HepG2 (cell line): ENCODE data around the gene TMEM200C. TPM values are rescaled to one million over a fixed set of nuclear protein-coding genes. Genes with fewer than 3 reads are reported as not detected.

Source experiments
- ATAC-seq: fragments of 200-7000 bp; cut with Tn5 transposase; 3 replicates; pipeline ENCODE4 v1.9.1; 2020; ENCODE audit warnings: mild to moderate bottlenecking, moderate library complexity
- BruUV-seq: library from RNA; stranded (reverse); fragments of 400-500 nt; replicated peaks from 2 replicates; lab custom pipeline; 2021; lab: Mats Ljungman, UMichigan
- CTCF ChIA-PET: fragments of 300-600 bp; formaldehyde crosslinking; extraction: SDS; loops from one replicate; lab custom pipeline; 2021; ENCODE audit warnings: low total read pairs, inconsistent platforms, low intra/inter-chr PET ratio; lab: Yijun Ruan, JAX
- POLR2A ChIA-PET: fragments of 350-600 bp; sonication (Branson Sonifier 250); formaldehyde crosslinking; loops from one replicate; lab custom pipeline; 2020; ENCODE audit warnings: antibody characterized with exemption, inconsistent platforms; lab: Yijun Ruan, JAX
- DNase-seq: peaks from one replicate; pipeline ENCODE4 v3.0.0-alpha.2; 2015; ENCODE audit warnings: low spot score
- FAIRE-seq: peaks from 3 replicates; lab custom pipeline; 2011; peaks lifted over from hg19 to GRCh38; lab: Jason Lieb, UNC
- H2AFZ ChIP-seq: one replicate; pipeline ENCODE4 v1.6.1; 2011; ENCODE audit warnings: low read length, inconsistent platforms
- H3K27ac ChIP-seq: fragments of 300-600 bp; 3 replicates; pipeline ENCODE4 v1.8.0; 2011; ENCODE audit warnings: mixed run types, mild to moderate bottlenecking, mixed read lengths, low read length, inconsistent platforms; ENCODE audit not compliant: insufficient read depth; ENCODE audit errors: extremely low read length
- H3K27me3 ChIP-seq, 2 experiments: fragments of 200-600 bp in 1 of 2; 2 replicates in 1 of 2; 3 replicates in 1 of 2; pipeline versions ENCODE4 v1.6.0 to v1.8.0; 2011; ENCODE audit warnings: low read length in 2 of 2, mild to moderate bottlenecking in 2 of 2, moderate library complexity in 2 of 2, inconsistent platforms in 1 of 2; ENCODE audit not compliant: insufficient read depth in 2 of 2, control insufficient read depth in 1 of 2
- H3K36me3 ChIP-seq, 2 experiments: fragments of 200-600 bp in 1 of 2; replicated peaks in 1 of 2; 2 replicates in 1 of 2; 3 replicates in 1 of 2; pipeline versions ENCODE4 v1.5.1 to v1.8.0; 2011; ENCODE audit warnings: low read length in 2 of 2, inconsistent platforms in 1 of 2; ENCODE audit not compliant: insufficient read depth in 2 of 2, control insufficient read depth in 1 of 2
- H3K4me1 ChIP-seq: 2 replicates; pipeline ENCODE4 v1.5.1; 2012; ENCODE audit warnings: low read length, inconsistent platforms; ENCODE audit not compliant: insufficient read depth
- H3K4me2 ChIP-seq: 2 replicates; pipeline ENCODE4 v1.6.0; 2011; ENCODE audit warnings: low read depth, low read length, inconsistent platforms
- H3K4me3 ChIP-seq, 3 experiments: fragments of 200-600 bp in 1 of 3; sonication (generic), shearing (Covaris generic) in 1 of 3; replicated peaks in 1 of 3; 2 replicates each; pipeline ENCODE4 v1.5.1; 2011 to 2016; ENCODE audit warnings: low read length in 3 of 3, inconsistent platforms in 2 of 3, low read depth in 2 of 3, mild to moderate bottlenecking in 2 of 3, control low read depth in 1 of 3, mixed read lengths in 1 of 3; ENCODE audit not compliant: insufficient read depth in 1 of 3
- H3K79me2 ChIP-seq: one replicate; pipeline ENCODE4 v1.6.1; 2011; ENCODE audit warnings: low read length, inconsistent platforms; ENCODE audit not compliant: insufficient read depth
- H3K9ac ChIP-seq: 2 replicates; pipeline ENCODE4 v1.6.0; 2011; ENCODE audit warnings: mild to moderate bottlenecking, low read depth, low read length, inconsistent platforms; ENCODE audit not compliant: insufficient read depth
- H3K9me3 ChIP-seq: 2 replicates; pipeline ENCODE4 v1.5.1; 2012; ENCODE audit warnings: mild to moderate bottlenecking, low read length
- H4K20me1 ChIP-seq: 2 replicates; pipeline ENCODE4 v1.6.0; 2011; ENCODE audit warnings: inconsistent platforms, mild to moderate bottlenecking, low read length, moderate library complexity; ENCODE audit not compliant: insufficient read depth
- IRF2 ChIP-seq: IDR thresholded peaks from 2 replicates; pipeline ENCODE4 v1.6.1; 2018; ENCODE audit warnings: missing genetic modification reagents, missing compliant biosample characterization
- ISX ChIP-seq: sonication (generic); formaldehyde crosslinking; conservative IDR thresholded peaks from 2 replicates; pipeline ENCODE4 v1.5.0; 2020; ENCODE audit warnings: missing genetic modification reagents
- KDM5B ChIP-seq: sonication (generic); formaldehyde crosslinking; IDR thresholded peaks from 2 replicates; pipeline ENCODE4 v1.4.0; 2020; ENCODE audit warnings: missing genetic modification reagents, mild to moderate bottlenecking, borderline replicate concordance
- MAFG ChIP-seq: sonication (generic); formaldehyde crosslinking; IDR thresholded peaks from 2 replicates; pipeline ENCODE4 v1.5.1; 2020; ENCODE audit warnings: mild to moderate bottlenecking, missing genetic modification reagents
- MLXIP ChIP-seq: sonication (generic); formaldehyde crosslinking; IDR thresholded peaks from 2 replicates; pipeline ENCODE4 v1.9.0; 2021; ENCODE audit warnings: missing genetic modification reagents, borderline replicate concordance
- SP140L ChIP-seq: sonication (generic); formaldehyde crosslinking; IDR thresholded peaks from 2 replicates; pipeline ENCODE4 v1.4.0; 2020; ENCODE audit warnings: missing genetic modification reagents, borderline replicate concordance
- TCF12 ChIP-seq, 2 experiments: fragments of 450-650 bp in 1 of 2; sonication (generic) in 1 of 2; formaldehyde crosslinking in 1 of 2; IDR thresholded peaks; 2 replicates each; pipeline versions ENCODE4 v1.6.1 to v1.8.0; 2017 to 2022; ENCODE audit warnings: antibody characterized with exemption in 1 of 2, mild to moderate bottlenecking in 1 of 2, missing genetic modification reagents in 1 of 2, moderate library complexity in 1 of 2
- ZFAT ChIP-seq: sonication (generic); formaldehyde crosslinking; conservative IDR thresholded peaks from 2 replicates; pipeline ENCODE4 v1.8.1; 2023; ENCODE audit warnings: missing genetic modification reagents, inconsistent platforms
- ZNF747 ChIP-seq: sonication (generic); formaldehyde crosslinking; IDR thresholded peaks from 2 replicates; pipeline ENCODE4 v1.8.1; 2023; ENCODE audit warnings: missing genetic modification reagents, mild to moderate bottlenecking, borderline replicate concordance
- ZNF841 ChIP-seq: sonication (generic); formaldehyde crosslinking; IDR thresholded peaks from 2 replicates; pipeline ENCODE4 v1.8.1; 2023; ENCODE audit warnings: missing genetic modification reagents, borderline replicate concordance
- WGBS: methylation state at CpG from one replicate; pipeline ENCODE4 v1.1.6; 2017; ENCODE audit warnings: low lambda C conversion rate; 5-methylcytosine and 5-hydroxymethylcytosine counted together
- in situ Hi-C: cut with HindIII; loops from 2 replicates; pipeline ENCODE4 v1.10.0; 2017; ENCODE audit warnings: low pct_unique_long_range_greater_than_20kb; ENCODE audit not compliant: extremely low pct_ligation_motif_present
- intact Hi-C: fragments of 100-400 bp; cut with micrococcal nuclease; formaldehyde crosslinking; loops from one replicate; pipeline ENCODE4 v1.10.0; 2022; ENCODE audit not compliant: unreplicated experiment
- polyA plus RNA-seq, 8 experiments: library from polyadenylated mRNA; depleted of rRNA in 3 of 8; stranded (reverse) in 7 of 8; unstranded in 1 of 8; fragments of >200 nt; fragmentation: Illumina TruSeq in 4 of 8; extraction: Trizol in 4 of 8; gene quantifications; 2 replicates each; pipeline versions ENCODE4 v1.2.1 to v1.2.3, GENCODE V29; 2011 to 2016; ENCODE audit warnings: low read depth in 4 of 8, missing spikeins in 1 of 8, mixed read lengths in 1 of 8; ENCODE audit not compliant: insufficient read depth in 1 of 8
- total RNA-seq, 5 experiments: library from RNA; depleted of rRNA; stranded (reverse); fragments of >200 nt; fragmentation: Illumina TruSeq; extraction: Trizol; gene quantifications; 2 replicates each; pipeline ENCODE4 v1.2.3, GENCODE V29; 2016; ENCODE audit warnings: low read depth in 1 of 5

The TMEM200C gene
- total and polyA plus RNA-seq, 2 of the 13 experiments (the other 11 are each of a cell fraction or from before 2014, with no cell fraction given), result 0.04 TPM; not detected in 1

- POLR2A ChIA-PET, result no interaction called here
- intact Hi-C loops, result no loop called here
- CTCF ChIA-PET, result no interaction called here
These were observed 19.6 kb upstream of the TMEM200C start for GRCh38 chr18:5914951-5915350.

More at GRCh38 chr18:5914951-5915350, 19.6 kb upstream of the TMEM200C start:
- no TSS peak for BruUV-seq
- no peak overlapping the region for H3K27ac ChIP-seq
- no peaks in the 10 kb centered on the region for H3K79me2 ChIP-seq
- DNase-seq (no peak), FAIRE-seq (no peak), ATAC-seq (no peak)
- H3K9ac ChIP-seq, result no peak overlapping the region
- H3K9me3 ChIP-seq, result no peaks in the 10 kb centered on the region
- H3K4me3 ChIP-seq, result no peak overlapping the region
- 40% methylated on average over 5 of the region's 5 CpGs for WGBS
- peaks cover 1 to 33% of the 10 kb centered on the region in 2 experiments; a peak in 4 of 5 replicates for H3K27me3 ChIP-seq
- TF ChIP-seq MLXIP (CRISPR knock-in tag) (no peak), SP140L (CRISPR knock-in tag) (no peak), ISX (CRISPR knock-in tag) (no peak), KDM5B (CRISPR knock-in tag) (no peak), ZNF841 (CRISPR knock-in tag) (no peak), TCF12 (IDR thresholded peaks at IDR 0.05) (no peak), TCF12 (CRISPR knock-in tag; IDR thresholded peaks at IDR 0.05) (no peak), MAFG (no peak), ZNF747 (CRISPR knock-in tag) (no peak), ZFAT (CRISPR knock-in tag) (no peak), IRF2 (CRISPR knock-in tag) (no peak)
- H3K36me3 ChIP-seq, result no peaks in the 10 kb centered on the region
- no peaks in the 10 kb centered on the region for H4K20me1 ChIP-seq
- H3K4me2 ChIP-seq, result no peak overlapping the region
- in situ Hi-C loops, result no loop called here
- no peaks in the 10 kb centered on the region for H3K4me1 ChIP-seq
- no peak overlapping the region for H2AFZ ChIP-seq
